PC-9 (cell line): ENCODE measurements around the gene TNRC6C. TPM values are rescaled to one million over a fixed set of nuclear protein-coding genes. Genes with fewer than 3 reads are reported as not detected.

ENCODE experiments used
- BruUV-seq: library from RNA; stranded (reverse); fragments of 400-500 nt; replicated peaks from 2 replicates; lab custom pipeline; 2021; lab: Mats Ljungman, UMichigan
- CTCF ChIA-PET: fragments of 300-600 bp; sonication (Branson Sonifier 250); formaldehyde crosslinking; loops from one replicate; lab custom pipeline; 2022; ENCODE audit warnings: antibody characterized with exemption; lab: Charles Lee
- POLR2A ChIA-PET: fragments of 300-600 bp; sonication (Branson Sonifier 250); formaldehyde crosslinking; loops from one replicate; lab custom pipeline; 2022; ENCODE audit warnings: antibody characterized with exemption; ENCODE audit not compliant: unreplicated experiment; lab: Charles Lee
- DNase-seq, 2 experiments: peaks; one replicate each; pipeline versions ENCODE4 v3.0.0 to v3.0.0-alpha.2; 2015 to 2022; ENCODE audit warnings: mixed read lengths in 1 of 2
- H2AFZ ChIP-seq: fragments of 200-600 bp; sonication (generic); 2 replicates; pipeline ENCODE4 v1.8.1; 2017; ENCODE audit warnings: antibody characterized with exemption
- H3F3A ChIP-seq: fragments of 200-600 bp; sonication (generic); 2 replicates; pipeline ENCODE4 v1.8.1; 2017; ENCODE audit warnings: antibody characterized with exemption, mild to moderate bottlenecking, low read depth; ENCODE audit not compliant: insufficient read depth
- H3K27ac ChIP-seq: fragments of 200-600 bp; sonication (generic); 2 replicates; pipeline ENCODE4 v1.6.1; 2016; ENCODE audit warnings: mixed run types
- H3K27me3 ChIP-seq: fragments of 200-600 bp; sonication (generic); 2 replicates; pipeline ENCODE4 v1.6.1; 2016; ENCODE audit warnings: low read depth, mixed run types; ENCODE audit not compliant: insufficient read depth
- H3K36me3 ChIP-seq: fragments of 200-600 bp; sonication (generic); 2 replicates; pipeline ENCODE4 v1.6.1; 2016; ENCODE audit warnings: low read depth, mixed run types
- H3K4me1 ChIP-seq: fragments of 200-600 bp; sonication (generic); replicated peaks from 2 replicates; pipeline ENCODE4 v1.6.1; 2016; ENCODE audit warnings: mixed run types; ENCODE audit not compliant: insufficient read depth
- H3K4me2 ChIP-seq: fragments of 200-600 bp; sonication (generic); 2 replicates; pipeline ENCODE4 v1.6.1; 2017; ENCODE audit warnings: mixed run types
- H3K4me3 ChIP-seq: fragments of 200-600 bp; sonication (generic); 2 replicates; pipeline ENCODE4 v1.6.1; 2016; ENCODE audit warnings: mixed run types
- H3K79me2 ChIP-seq: fragments of 200-600 bp; sonication (generic); 2 replicates; pipeline ENCODE4 v1.6.1; 2017; ENCODE audit warnings: low read depth, mixed run types
- H3K9me2 ChIP-seq: fragments of 200-600 bp; sonication (generic); 2 replicates; pipeline ENCODE4 v1.8.1; 2017; ENCODE audit warnings: mild to moderate bottlenecking; ENCODE audit not compliant: insufficient read depth
- H3K9me3 ChIP-seq: fragments of 200-600 bp; sonication (generic); 2 replicates; pipeline ENCODE4 v1.8.1; 2016; ENCODE audit warnings: low read depth; ENCODE audit not compliant: insufficient read depth
- H4K20me1 ChIP-seq: fragments of 200-600 bp; sonication (generic); 2 replicates; pipeline ENCODE4 v1.8.1; 2017; ENCODE audit not compliant: insufficient read depth
- EZH2 ChIP-seq: fragments of 200-600 bp; sonication (generic); IDR thresholded peaks from 2 replicates; pipeline ENCODE4 v1.8.0; 2017; ENCODE audit warnings: antibody characterized with exemption, low read depth
- intact Hi-C: fragments of 100-400 bp; cut with micrococcal nuclease; formaldehyde crosslinking; loops from one replicate; pipeline ENCODE4 v1.10.0; 2022; ENCODE audit not compliant: unreplicated experiment
- total RNA-seq: library from RNA; stranded (reverse); gene quantifications from 2 replicates; pipeline ENCODE4 v1.2.3, GENCODE V29; 2021
- TF ChIP-seq, protein P1 (sequence below): fragments of 200-600 bp; sonication (generic); conservative IDR thresholded peaks from 2 replicates; pipeline ENCODE4 v1.6.1; 2017; ENCODE audit warnings: mixed run types, antibody characterized with exemption, mild to moderate bottlenecking, moderate library complexity

Gene TNRC6C
- total RNA-seq, 1 experiment from 2014 or later = 0.37 TPM

DNA sequence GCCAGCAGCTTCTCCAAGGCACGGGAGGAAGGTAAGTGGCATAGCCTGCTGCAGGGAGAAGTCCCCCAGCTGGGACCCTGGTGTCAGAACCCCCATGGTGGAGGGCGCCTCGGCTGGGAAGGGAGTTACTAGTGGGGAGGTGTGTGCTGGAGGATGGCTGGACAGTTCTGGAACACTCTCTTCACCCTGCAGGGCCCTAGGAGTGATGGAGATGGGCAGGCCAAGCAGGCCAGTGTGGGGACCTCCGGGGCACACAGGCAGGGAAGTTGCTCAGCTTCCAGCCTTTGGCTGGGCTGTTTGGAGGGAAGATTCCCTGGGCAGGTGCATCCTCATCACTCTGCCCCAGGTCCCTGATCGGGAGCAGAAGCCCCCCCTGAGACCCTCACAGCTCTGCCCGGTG, 188.4 kb downstream of the TNRC6C start:
- DNase-seq = no peak
- intact Hi-C loops = no loop called here
- H3K36me3 ChIP-seq = no peaks in the 10 kb centered on the region
- H3K27me3 ChIP-seq = no peaks in the 10 kb centered on the region
- no peaks in the 10 kb centered on the region for H3K9me2 ChIP-seq
- peaks cover 40% of the 10 kb centered on the region for H3K4me1 ChIP-seq
- BruUV-seq = no TSS peak
- H3F3A ChIP-seq = peaks cover 30% of the 10 kb centered on the region; the same call in 1 of the 2 replicates
- H2AFZ ChIP-seq = no peak overlapping the region
- no peaks in the 10 kb centered on the region for H3K9me3 ChIP-seq
- H3K4me2 ChIP-seq = no peak overlapping the region
- ChIA-PET CTCF (no interaction called here), POLR2A (no interaction called here)
- TF ChIP-seq, protein P1, sequence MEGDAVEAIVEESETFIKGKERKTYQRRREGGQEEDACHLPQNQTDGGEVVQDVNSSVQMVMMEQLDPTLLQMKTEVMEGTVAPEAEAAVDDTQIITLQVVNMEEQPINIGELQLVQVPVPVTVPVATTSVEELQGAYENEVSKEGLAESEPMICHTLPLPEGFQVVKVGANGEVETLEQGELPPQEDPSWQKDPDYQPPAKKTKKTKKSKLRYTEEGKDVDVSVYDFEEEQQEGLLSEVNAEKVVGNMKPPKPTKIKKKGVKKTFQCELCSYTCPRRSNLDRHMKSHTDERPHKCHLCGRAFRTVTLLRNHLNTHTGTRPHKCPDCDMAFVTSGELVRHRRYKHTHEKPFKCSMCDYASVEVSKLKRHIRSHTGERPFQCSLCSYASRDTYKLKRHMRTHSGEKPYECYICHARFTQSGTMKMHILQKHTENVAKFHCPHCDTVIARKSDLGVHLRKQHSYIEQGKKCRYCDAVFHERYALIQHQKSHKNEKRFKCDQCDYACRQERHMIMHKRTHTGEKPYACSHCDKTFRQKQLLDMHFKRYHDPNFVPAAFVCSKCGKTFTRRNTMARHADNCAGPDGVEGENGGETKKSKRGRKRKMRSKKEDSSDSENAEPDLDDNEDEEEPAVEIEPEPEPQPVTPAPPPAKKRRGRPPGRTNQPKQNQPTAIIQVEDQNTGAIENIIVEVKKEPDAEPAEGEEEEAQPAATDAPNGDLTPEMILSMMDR = no peak
- no peak for TF ChIP-seq EZH2
- no peak overlapping the region for H3K4me3 ChIP-seq
- H4K20me1 ChIP-seq = no peaks in the 10 kb centered on the region
- no peaks in the 10 kb centered on the region for H3K79me2 ChIP-seq
- no peak overlapping the region for H3K27ac ChIP-seq

DNA sequence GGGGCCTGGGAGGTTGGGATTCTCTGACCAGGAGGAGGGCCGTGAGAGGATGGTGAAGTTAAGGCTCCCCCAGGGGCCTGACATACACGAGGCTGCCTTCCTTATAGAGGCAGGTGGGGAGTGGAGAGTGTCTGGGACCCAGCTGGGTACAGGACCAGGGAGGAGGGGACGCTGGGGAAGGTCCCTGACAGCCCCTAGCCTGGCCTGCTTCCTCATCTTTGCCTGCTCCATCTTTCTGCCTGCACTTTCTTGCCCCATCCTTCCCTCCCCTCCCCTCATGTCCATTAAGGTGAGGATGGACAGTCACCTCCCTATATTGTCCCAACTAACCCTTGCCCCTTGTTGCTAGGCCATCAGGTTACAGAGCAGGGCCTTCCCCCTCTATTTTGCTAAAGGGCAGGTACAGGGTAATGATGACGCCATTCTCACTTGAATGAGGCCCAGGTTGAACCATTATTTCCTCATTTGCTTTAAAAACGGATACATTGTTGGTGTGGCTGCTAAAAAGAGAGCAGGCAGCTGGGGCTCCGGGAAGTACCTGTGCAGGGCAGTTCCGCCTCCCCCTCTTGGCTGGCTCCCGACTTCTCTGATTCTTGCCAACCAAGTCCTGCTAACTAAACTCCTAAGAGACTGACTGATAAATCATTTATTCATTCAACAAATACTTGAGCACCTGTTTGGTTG, 189.0 kb downstream of the TNRC6C start:
- Histone ChIP-seq H4K20me1 (no peaks in the 10 kb centered on the region), H3K27ac (no peak overlapping the region), H3K36me3 (no peaks in the 10 kb centered on the region), H2AFZ (no peak overlapping the region), H3K27me3 (no peaks in the 10 kb centered on the region), H3K9me3 (no peaks in the 10 kb centered on the region), H3K79me2 (no peaks in the 10 kb centered on the region), H3K4me3 (no peak overlapping the region), H3K4me1 (peaks cover 37% of the 10 kb centered on the region), H3K4me2 (no peak overlapping the region), H3F3A (peaks cover 26% of the 10 kb centered on the region; the same call in 1 of the 2 replicates), H3K9me2 (no peaks in the 10 kb centered on the region)
- CTCF ChIA-PET = no interaction called here
- no TSS peak for BruUV-seq
- no peak for TF ChIP-seq EZH2
- TF ChIP-seq, protein P1 = no peak
- DNase-seq = no peak
- POLR2A ChIA-PET = no interaction called here
- intact Hi-C loops = no loop called here

DNA sequence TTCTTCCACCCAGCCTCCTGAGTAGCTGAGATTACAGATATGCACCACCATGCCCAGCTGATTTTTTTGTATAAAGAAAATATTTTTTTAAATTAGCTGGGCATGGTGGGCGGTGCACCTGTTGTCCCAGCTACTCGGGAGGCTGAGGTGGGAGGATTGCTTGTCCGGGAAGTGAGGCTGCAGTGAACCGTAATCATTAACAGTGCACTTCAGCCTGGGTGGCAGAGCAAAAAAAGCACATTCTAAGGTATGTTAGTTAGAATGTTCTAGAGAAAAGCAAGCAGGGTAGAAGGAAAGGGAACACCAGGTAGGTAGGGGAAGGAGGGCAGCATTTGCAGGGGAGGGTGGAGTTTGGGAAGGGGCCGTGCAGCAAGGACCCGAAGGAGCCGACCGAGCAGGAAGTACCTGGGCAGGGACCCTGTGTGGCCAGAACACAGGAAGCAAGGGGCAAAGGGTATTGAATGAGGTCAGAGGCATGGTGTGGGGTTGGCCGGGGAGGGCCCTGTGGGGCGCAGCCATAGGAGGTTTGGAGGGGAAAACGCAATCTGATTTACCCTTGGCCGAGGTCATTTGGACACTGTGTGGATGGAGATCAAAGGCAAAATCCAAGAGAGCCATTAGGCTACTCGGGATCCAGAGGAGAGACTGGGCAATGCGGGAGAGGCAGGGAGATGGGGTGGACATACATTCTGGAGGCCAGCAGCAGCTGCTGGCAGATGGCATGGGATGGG, 189.9 kb downstream of the TNRC6C start:
- H3K4me1 ChIP-seq = peaks cover 29% of the 10 kb centered on the region
- TF ChIP-seq, protein P1 = no peak
- no peak for TF ChIP-seq EZH2
- intact Hi-C loops = no loop called here
- H3K4me3 ChIP-seq = no peak overlapping the region
- no peaks in the 10 kb centered on the region for H4K20me1 ChIP-seq
- no TSS peak for BruUV-seq
- H3K27ac ChIP-seq = no peak overlapping the region
- no peak overlapping the region for H3K4me2 ChIP-seq
- POLR2A ChIA-PET = no interaction called here
- no peaks in the 10 kb centered on the region for H3K36me3 ChIP-seq
- H3K9me2 ChIP-seq = no peaks in the 10 kb centered on the region
- no peaks in the 10 kb centered on the region for H3K79me2 ChIP-seq
- H3K9me3 ChIP-seq = no peaks in the 10 kb centered on the region
- H2AFZ ChIP-seq = no peak overlapping the region
- no peaks in the 10 kb centered on the region for H3K27me3 ChIP-seq
- CTCF ChIA-PET = interaction anchor here (0.6 kb wide), 1 partner anchor 19 kb away, joined by 11 read pairs; no protein-coding TSS in a partner anchor
- H3F3A ChIP-seq = peaks cover 22% of the 10 kb centered on the region; the same call in 1 of the 2 replicates
- no peak for DNase-seq
